PC-9 (cell line): ENCODE data around the gene LATS2. TPM values are rescaled to one million over a fixed set of nuclear protein-coding genes. Genes with fewer than 3 reads are reported as not detected.

Experiments
- BruUV-seq: library from RNA; stranded (reverse); fragments of 400-500 nt; replicated peaks from 2 replicates; lab custom pipeline; 2021; lab: Mats Ljungman, UMichigan
- CTCF ChIA-PET: fragments of 300-600 bp; sonication (Branson Sonifier 250); formaldehyde crosslinking; loops from one replicate; lab custom pipeline; 2022; ENCODE audit warnings: antibody characterized with exemption; lab: Charles Lee
- POLR2A ChIA-PET: fragments of 300-600 bp; sonication (Branson Sonifier 250); formaldehyde crosslinking; loops from one replicate; lab custom pipeline; 2022; ENCODE audit warnings: antibody characterized with exemption; ENCODE audit not compliant: unreplicated experiment; lab: Charles Lee
- DNase-seq, 2 experiments: peaks; one replicate each; pipeline versions ENCODE4 v3.0.0 to v3.0.0-alpha.2; 2015 to 2022; ENCODE audit warnings: mixed read lengths in 1 of 2
- H2AFZ ChIP-seq: fragments of 200-600 bp; sonication (generic); 2 replicates; pipeline ENCODE4 v1.8.1; 2017; ENCODE audit warnings: antibody characterized with exemption
- H3F3A ChIP-seq: fragments of 200-600 bp; sonication (generic); 2 replicates; pipeline ENCODE4 v1.8.1; 2017; ENCODE audit warnings: antibody characterized with exemption, mild to moderate bottlenecking, low read depth; ENCODE audit not compliant: insufficient read depth
- H3K27ac ChIP-seq: fragments of 200-600 bp; sonication (generic); 2 replicates; pipeline ENCODE4 v1.6.1; 2016; ENCODE audit warnings: mixed run types
- H3K27me3 ChIP-seq: fragments of 200-600 bp; sonication (generic); 2 replicates; pipeline ENCODE4 v1.6.1; 2016; ENCODE audit warnings: low read depth, mixed run types; ENCODE audit not compliant: insufficient read depth
- H3K36me3 ChIP-seq: fragments of 200-600 bp; sonication (generic); 2 replicates; pipeline ENCODE4 v1.6.1; 2016; ENCODE audit warnings: low read depth, mixed run types
- H3K4me1 ChIP-seq: fragments of 200-600 bp; sonication (generic); replicated peaks from 2 replicates; pipeline ENCODE4 v1.6.1; 2016; ENCODE audit warnings: mixed run types; ENCODE audit not compliant: insufficient read depth
- H3K4me2 ChIP-seq: fragments of 200-600 bp; sonication (generic); 2 replicates; pipeline ENCODE4 v1.6.1; 2017; ENCODE audit warnings: mixed run types
- H3K4me3 ChIP-seq: fragments of 200-600 bp; sonication (generic); 2 replicates; pipeline ENCODE4 v1.6.1; 2016; ENCODE audit warnings: mixed run types
- H3K79me2 ChIP-seq: fragments of 200-600 bp; sonication (generic); 2 replicates; pipeline ENCODE4 v1.6.1; 2017; ENCODE audit warnings: low read depth, mixed run types
- H3K9me2 ChIP-seq: fragments of 200-600 bp; sonication (generic); 2 replicates; pipeline ENCODE4 v1.8.1; 2017; ENCODE audit warnings: mild to moderate bottlenecking; ENCODE audit not compliant: insufficient read depth
- H3K9me3 ChIP-seq: fragments of 200-600 bp; sonication (generic); 2 replicates; pipeline ENCODE4 v1.8.1; 2016; ENCODE audit warnings: low read depth; ENCODE audit not compliant: insufficient read depth
- H4K20me1 ChIP-seq: fragments of 200-600 bp; sonication (generic); 2 replicates; pipeline ENCODE4 v1.8.1; 2017; ENCODE audit not compliant: insufficient read depth
- EZH2 ChIP-seq: fragments of 200-600 bp; sonication (generic); IDR thresholded peaks from 2 replicates; pipeline ENCODE4 v1.8.0; 2017; ENCODE audit warnings: antibody characterized with exemption, low read depth
- intact Hi-C: fragments of 100-400 bp; cut with micrococcal nuclease; formaldehyde crosslinking; loops from one replicate; pipeline ENCODE4 v1.10.0; 2022; ENCODE audit not compliant: unreplicated experiment
- total RNA-seq: library from RNA; stranded (reverse); gene quantifications from 2 replicates; pipeline ENCODE4 v1.2.3, GENCODE V29; 2021
- TF ChIP-seq, protein P1 (sequence below): fragments of 200-600 bp; sonication (generic); conservative IDR thresholded peaks from 2 replicates; pipeline ENCODE4 v1.6.1; 2017; ENCODE audit warnings: mixed run types, antibody characterized with exemption, mild to moderate bottlenecking, moderate library complexity

LATS2 gene
- total RNA-seq, 1 experiment from 2014 or later, result 12.3 TPM

GRCh38 chr13:21033212-21033840 lies 28.1 kb downstream of the LATS2 start:
- Histone ChIP-seq H3K4me1 (no peaks in the 10 kb centered on the region), H3F3A (no peaks in the 10 kb centered on the region), H3K79me2 (peaks cover 47% of the 10 kb centered on the region), H2AFZ (no peak overlapping the region), H3K9me3 (no peaks in the 10 kb centered on the region), H3K36me3 (no peaks in the 10 kb centered on the region), H3K27ac (no peak overlapping the region), H3K27me3 (no peaks in the 10 kb centered on the region), H3K9me2 (no peaks in the 10 kb centered on the region), H3K4me2 (no peak overlapping the region), H3K4me3 (no peak overlapping the region), H4K20me1 (peaks cover 26% of the 10 kb centered on the region)
- no peak for TF ChIP-seq EZH2
- TF ChIP-seq, protein P1, sequence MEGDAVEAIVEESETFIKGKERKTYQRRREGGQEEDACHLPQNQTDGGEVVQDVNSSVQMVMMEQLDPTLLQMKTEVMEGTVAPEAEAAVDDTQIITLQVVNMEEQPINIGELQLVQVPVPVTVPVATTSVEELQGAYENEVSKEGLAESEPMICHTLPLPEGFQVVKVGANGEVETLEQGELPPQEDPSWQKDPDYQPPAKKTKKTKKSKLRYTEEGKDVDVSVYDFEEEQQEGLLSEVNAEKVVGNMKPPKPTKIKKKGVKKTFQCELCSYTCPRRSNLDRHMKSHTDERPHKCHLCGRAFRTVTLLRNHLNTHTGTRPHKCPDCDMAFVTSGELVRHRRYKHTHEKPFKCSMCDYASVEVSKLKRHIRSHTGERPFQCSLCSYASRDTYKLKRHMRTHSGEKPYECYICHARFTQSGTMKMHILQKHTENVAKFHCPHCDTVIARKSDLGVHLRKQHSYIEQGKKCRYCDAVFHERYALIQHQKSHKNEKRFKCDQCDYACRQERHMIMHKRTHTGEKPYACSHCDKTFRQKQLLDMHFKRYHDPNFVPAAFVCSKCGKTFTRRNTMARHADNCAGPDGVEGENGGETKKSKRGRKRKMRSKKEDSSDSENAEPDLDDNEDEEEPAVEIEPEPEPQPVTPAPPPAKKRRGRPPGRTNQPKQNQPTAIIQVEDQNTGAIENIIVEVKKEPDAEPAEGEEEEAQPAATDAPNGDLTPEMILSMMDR, result no peak
- ChIA-PET CTCF (no interaction called here), POLR2A (no interaction called here)
- intact Hi-C loops, result no loop called here
- DNase-seq, result no peak
- BruUV-seq, result no TSS peak

DNA sequence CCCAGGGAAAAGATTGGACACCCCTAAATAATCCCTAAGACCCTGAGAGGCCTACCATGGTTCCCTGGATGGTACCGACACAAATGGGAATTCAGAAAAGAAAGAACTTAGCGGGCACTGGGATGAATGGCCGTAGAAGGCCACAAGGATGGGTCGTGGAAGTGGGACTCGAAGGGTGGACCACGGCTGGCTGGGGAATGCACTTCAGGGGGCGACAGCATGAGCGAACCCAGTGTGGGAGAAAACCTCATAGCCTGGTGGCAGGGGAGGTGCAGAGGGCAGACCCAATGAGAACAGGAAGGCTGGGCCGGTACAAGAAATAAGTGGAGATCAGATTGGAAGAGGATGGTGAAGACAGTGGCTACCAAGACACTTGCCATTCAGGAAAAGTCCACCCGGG lies 28.7 kb downstream of the LATS2 start:
- TF ChIP-seq, protein P1, result no peak
- no peak for TF ChIP-seq EZH2
- CTCF ChIA-PET, result interaction anchor here (0.6 kb wide), 1 partner anchor 11 kb away, joined by 3 read pairs; no protein-coding TSS in a partner anchor
- intact Hi-C loops, result no loop called here
- POLR2A ChIA-PET, result no interaction called here
- H3K9me2 ChIP-seq, result no peaks in the 10 kb centered on the region
- no peak for DNase-seq
- H3K27me3 ChIP-seq, result no peaks in the 10 kb centered on the region
- H3K79me2 ChIP-seq, result peaks cover 47% of the 10 kb centered on the region
- no peaks in the 10 kb centered on the region for H3F3A ChIP-seq
- no TSS peak for BruUV-seq
- H2AFZ ChIP-seq, result no peak overlapping the region
- H4K20me1 ChIP-seq, result peaks cover 26% of the 10 kb centered on the region
- H3K36me3 ChIP-seq, result no peaks in the 10 kb centered on the region
- H3K4me1 ChIP-seq, result no peaks in the 10 kb centered on the region
- H3K9me3 ChIP-seq, result no peaks in the 10 kb centered on the region
- no peak overlapping the region for H3K4me3 ChIP-seq
- H3K4me2 ChIP-seq, result no peak overlapping the region
- no peak overlapping the region for H3K27ac ChIP-seq

DNA sequence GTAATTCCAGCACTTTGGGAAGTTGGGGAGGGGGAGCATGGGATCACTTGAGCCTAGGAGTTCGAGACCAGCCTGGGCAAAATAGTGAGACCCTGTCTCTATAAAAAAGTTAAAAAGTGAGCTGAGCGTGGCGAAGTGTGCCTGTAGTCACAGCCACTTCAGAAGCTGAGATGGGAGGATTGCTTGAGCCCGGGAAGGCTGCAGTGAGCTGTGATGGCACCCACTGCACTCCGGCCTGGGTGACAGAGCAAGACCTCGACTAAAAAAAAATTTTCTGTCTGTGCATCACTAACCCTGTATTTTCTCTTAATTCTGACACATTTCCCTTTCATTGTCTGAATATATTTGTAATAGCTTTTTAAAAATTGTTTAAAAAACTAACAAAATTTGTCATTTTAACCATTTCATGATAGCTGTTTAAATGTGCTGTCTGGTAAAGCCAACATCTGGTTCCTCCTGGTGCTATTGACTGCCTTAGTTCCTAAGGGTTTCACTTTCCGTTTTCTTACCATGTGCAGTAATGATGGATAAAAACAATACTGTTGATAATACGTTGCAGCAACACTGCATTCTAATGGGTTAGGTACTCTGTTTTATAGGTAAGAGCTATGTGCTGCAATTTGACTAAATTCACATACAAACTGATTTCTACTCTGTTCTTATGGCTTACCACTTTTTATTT lies 29.7 kb downstream of the LATS2 start:
- Histone ChIP-seq H3K27ac (no peak overlapping the region), H3K9me3 (no peaks in the 10 kb centered on the region), H3K9me2 (no peaks in the 10 kb centered on the region), H2AFZ (no peak overlapping the region), H3K4me1 (no peaks in the 10 kb centered on the region), H3F3A (no peaks in the 10 kb centered on the region), H3K4me3 (no peak overlapping the region), H4K20me1 (peaks cover 26% of the 10 kb centered on the region), H3K4me2 (no peak overlapping the region), H3K79me2 (peaks cover 45% of the 10 kb centered on the region), H3K27me3 (no peaks in the 10 kb centered on the region), H3K36me3 (no peaks in the 10 kb centered on the region)
- ChIA-PET CTCF (interaction anchor here (0.6 kb wide), 1 partner anchor 258 kb away, joined by 3 read pairs; no protein-coding TSS in a partner anchor), POLR2A (interaction anchor here (0.5 kb wide), 1 partner anchor 144 kb away, joined by 3 read pairs; the partner anchor contains the start of genes MRPL57 and SKA3)
- TF ChIP-seq EZH2, result no peak
- TF ChIP-seq, protein P1, result no peak
- intact Hi-C loops, result no loop called here
- BruUV-seq, result no TSS peak
- no peak for DNase-seq
